Colon (tissue), 2 donors: ENCODE data around the gene PUDP.
A peak's percentile ranks its signal among the peaks of the same experiment; 100 is the strongest.
"Not testable (repeated sequence)": the region's sequence is repeated elsewhere in the genome, so short reads cannot be mapped to it uniquely, and the experiment has no call there.

Experiments
- FAIRE-seq: peaks from 2 replicates; lab custom pipeline; 2012; peaks lifted over from hg19 to GRCh38; lab: Jason Lieb, UNC
- donor health status: control.
- donor health status: control.

PUDP gene

DNA sequence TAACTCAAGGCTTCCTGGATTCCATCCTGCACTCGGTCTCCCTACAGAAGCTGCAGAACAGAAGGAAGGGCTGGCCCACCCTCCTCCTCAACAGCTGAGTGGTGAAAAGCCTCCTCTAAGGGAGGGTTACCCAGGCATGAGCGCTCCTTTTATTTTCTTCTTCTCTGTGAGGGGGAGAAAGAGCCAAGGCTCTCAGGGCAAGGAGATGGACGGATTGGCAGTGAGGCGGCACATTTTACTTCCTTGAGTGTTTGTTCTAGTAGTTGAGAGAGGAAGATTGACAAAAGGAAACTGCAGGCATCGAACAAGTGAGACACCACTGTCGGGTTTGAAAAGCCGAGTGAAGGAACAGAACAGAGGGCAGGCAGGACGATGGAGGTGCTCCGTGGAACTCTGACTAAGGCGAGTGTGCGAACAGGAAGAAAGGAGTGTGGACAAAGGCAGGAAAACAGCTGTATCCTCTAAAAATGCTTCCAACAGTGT, 38.9 kb downstream of the PUDP start:
- FAIRE-seq, result no peak

DNA sequence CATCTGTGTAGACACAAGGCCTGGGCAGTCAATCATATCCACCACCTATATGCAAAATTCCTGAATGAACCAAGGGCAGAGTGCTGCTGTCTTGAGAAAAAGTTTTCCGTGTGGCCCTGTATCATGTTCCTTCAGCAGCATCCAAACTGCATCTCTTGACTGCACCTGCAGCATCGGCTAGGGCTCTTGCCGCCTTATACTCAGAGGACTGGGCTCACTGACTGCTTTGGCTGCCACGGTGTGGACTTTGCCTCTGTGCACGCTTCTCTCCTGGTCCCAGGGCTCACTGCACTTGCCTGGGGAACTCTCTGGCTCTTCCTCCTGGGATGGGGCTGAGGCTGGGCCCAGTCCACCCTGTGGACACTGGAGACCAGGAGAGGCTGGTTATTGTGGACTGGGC, 39.9 kb downstream of the PUDP start:
- FAIRE-seq, result no peak

DNA sequence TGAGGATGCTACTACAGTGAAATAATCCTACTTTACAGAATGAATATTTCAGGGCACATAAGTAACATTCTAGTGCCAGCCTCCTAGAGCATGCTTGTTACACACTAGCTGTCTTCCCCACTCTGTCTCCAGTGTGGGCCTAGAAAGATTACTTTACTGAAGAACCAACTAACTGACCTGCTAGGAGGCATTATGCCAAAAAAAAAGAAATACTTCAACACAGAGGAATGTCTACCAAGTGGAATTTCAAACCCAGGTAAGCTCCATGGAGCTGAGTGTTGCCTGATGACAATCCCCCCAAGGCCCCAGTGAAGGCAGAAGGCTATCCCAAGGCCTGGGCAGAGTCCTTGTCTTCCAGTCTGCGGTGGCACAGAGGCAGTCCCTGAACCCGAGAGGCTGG, 41.3 kb downstream of the PUDP start:
- FAIRE-seq, result no peak

DNA sequence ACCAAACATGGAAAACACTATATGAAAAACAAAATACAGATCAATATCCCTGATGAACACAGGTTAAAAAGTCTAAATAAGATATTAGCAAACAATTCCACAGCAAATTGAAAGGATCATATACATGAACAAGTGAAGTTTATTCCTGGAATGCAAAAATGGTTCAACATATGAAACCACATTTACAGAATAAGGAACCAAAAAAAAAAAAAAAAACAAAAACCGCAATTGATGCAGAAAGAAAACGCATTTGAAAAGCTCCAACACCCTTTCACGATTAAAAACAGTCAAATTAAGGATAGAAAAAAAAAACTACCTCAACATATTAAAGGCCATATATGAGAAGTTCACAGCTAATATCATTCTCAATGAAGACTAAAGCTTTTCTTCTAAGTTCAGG, 45.8 kb downstream of the PUDP start:
- FAIRE-seq, result no peak

DNA sequence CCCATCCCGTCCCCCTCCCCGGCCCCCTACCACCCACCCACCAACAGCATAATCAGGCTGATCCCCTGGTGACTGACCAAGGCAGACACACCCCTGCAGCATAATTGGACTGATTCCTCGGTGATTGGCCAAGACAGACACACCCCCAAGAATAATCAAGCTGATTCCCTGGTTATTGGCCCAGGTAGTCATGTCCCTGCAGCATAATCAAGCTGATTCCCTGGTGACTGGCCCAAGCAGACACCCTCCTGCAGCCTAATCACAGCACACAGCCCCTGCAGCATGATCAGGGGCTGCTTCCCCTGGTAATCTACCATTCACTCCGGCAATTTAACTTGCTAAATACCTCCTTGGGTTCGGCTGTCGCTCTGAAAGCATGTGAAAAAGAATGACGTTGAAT, 47.9 kb downstream of the PUDP start:
- no peak for FAIRE-seq

DNA sequence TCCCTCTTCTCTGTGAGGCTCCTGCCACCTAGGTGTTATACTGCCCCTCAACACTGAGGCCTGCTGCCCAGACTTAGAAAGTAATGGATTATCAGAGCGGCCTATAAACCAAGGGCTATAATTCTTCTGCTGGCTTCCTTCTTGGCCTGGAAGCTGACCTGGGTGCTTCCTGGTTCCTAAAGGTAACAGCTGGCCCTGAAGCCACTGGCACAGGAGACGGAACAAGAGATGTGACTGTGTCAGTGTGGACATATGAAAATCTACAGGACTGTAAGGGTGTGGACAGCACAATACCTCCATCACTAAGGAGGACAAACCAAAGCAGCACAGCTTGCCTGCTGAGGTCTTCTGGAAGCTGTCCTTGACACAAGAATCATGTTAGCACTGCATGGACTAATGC, 52.3 kb downstream of the PUDP start:
- FAIRE-seq, result not testable (repeated sequence)

DNA sequence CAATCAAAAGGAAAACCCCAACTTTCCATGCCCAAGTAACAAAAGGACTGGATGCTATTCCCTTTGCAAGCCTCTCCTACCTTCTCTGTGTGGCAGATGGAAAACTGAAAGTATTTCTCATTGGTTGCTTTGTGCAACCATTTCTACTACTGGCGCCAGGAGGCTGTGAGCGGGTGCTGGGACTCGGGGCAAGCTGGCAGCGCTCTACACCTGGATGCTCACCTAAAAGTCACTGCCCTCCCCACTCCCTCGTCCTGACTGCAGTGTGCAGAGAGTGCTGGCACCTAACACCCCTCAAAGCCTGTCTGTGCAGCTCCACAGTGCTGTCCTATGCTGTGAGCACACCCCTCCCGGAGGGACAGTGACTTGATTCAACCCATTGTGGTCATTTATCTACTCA, 54.6 kb downstream of the PUDP start:
- FAIRE-seq, result no peak

DNA sequence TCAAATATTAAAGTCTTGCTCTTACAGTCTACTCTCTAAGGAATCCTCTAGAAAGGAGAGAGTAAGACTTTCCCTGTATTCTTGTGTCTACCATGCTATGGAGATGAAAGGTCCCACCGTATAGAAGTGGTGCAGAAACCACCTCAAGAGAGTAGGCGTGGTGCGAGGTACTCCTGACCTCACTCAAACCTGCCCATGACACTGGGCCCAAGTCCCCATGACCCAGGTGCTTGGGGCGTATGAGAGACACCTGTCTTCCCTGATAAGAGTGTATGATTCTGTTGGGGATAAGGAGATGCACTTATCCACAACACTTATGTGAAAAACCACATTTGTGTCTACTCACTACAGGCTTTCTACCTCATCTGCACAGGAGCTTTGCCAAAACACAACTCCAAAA, 55.4 kb downstream of the PUDP start:
- FAIRE-seq, result no peak

DNA sequence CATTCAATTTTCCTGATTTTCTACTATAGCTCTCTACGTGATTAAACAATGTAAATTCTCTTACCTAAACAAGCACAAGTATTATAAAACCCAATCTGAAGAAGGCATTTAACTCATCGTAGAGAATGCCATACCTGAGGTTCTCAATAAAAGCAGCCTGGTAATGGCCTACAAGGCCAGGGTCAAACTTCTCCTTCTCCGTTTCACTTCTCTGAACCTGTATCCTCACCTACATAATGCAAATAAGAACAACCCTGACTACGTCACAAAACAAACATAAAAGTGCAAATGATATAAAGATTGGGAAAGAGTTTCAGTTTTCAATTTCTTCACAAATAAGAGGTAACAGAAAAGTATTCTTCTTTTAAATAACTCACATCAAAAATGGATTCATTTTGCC, 56.0 kb downstream of the PUDP start:
- FAIRE-seq, result peak; percentile 73

DNA sequence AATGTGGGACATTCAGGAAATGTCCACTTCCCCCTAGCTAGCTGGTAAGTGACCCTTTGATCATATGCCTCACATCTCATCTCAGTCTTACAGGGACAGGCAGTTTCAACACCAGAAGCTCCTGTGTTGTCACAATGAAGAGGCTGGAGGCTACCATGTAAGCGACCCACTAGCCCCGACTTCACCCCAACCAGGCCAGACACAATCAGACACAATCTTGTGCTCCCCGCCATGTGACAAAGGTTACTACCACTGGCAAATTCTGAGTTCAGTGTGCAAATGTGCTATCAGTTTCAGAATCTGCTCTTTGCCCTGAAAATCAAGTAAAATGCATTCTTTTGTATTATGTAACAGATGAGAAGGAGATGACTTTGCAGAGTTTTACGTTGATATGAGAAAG, 57.3 kb downstream of the PUDP start:
- FAIRE-seq, result no peak

DNA sequence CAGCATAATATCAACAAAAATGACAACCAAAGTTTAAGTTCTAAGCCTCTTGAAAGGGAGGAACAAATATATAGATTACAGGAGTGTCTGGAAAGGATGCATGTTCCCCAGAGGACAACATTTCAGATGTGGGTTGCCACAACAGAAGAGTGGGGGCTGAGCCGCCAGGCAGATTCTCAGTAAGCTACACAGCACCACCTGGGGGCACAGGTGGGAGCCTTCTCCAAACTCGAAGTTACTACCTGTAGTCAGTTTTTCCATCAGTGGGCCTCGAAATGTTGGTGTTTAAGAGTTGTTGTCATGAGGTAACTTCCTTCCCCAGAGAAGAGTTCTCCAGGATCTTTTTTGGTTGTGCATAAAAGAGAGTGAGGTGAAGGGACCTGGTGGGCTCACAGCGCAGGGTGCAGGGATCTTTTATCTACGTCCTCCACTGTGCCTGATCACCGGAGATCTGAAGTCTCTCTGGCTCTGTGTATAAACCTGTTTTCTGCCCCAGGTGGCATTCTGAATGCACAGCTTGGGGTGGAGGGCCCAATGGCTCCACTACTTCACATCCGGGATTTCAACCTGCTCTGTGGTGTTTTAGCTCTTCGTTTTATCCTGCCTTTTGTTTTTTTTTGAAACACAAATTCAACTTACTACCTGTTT, 58.9 kb downstream of the PUDP start:
- FAIRE-seq, result no peak

DNA sequence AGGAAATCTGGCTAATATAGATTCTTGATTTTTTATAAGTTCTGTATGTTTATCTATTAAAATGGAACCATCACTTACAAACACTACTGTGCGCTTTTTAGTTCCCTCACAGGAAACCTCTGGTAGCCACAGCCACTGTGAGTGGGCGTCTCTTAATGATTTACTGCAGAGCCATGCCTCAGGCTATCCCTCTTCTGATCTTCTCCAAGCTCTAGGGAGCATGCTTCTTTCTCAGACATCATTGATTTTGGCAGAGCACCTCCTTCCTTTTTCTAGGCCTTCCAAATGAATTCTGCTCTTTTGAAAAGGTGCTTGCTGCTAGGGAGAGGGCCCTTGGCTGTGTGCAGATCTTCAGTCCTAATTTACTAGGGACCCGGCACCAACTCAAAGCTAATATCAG, 61.6 kb downstream of the PUDP start:
- FAIRE-seq, result no peak

DNA sequence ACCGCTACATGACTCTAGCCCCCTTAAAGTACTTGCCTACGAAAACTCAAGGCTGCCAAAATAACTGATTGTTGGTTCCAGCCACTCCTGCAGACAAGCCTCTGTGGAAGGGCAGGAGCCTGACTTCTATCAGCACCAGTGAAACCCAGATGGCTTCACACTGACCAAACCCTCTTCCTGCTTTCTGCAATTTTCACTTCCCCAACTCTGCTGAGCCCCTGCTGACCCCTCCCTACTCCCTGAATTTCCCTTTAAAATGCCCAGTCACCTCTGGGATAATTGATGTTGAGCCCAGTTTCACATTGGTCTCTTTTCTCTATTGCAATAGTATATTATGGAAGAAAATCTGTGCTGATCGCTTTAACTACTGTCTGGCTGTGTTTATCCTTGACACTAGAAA, 62.1 kb downstream of the PUDP start:
- peak; percentile 10 for FAIRE-seq

DNA sequence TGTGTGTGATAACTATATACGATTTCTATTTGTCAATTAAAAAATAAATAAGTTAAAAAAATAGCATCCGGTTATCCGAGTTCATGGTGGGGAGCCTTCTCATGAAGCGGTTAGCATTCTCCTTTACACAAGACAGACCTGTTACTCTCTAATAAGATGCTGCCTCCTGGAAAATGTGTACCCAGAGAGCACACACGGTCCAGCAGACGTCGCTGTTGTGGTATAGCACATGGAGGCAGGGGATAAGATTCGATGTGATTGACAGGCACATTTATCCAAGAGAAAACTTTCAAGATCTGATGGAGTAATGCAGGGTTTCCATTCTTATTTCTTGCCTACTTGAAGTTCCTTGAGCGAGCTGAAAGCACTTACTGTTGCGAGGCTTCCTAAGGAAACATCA, 63.1 kb downstream of the PUDP start:
- FAIRE-seq, result no peak

DNA sequence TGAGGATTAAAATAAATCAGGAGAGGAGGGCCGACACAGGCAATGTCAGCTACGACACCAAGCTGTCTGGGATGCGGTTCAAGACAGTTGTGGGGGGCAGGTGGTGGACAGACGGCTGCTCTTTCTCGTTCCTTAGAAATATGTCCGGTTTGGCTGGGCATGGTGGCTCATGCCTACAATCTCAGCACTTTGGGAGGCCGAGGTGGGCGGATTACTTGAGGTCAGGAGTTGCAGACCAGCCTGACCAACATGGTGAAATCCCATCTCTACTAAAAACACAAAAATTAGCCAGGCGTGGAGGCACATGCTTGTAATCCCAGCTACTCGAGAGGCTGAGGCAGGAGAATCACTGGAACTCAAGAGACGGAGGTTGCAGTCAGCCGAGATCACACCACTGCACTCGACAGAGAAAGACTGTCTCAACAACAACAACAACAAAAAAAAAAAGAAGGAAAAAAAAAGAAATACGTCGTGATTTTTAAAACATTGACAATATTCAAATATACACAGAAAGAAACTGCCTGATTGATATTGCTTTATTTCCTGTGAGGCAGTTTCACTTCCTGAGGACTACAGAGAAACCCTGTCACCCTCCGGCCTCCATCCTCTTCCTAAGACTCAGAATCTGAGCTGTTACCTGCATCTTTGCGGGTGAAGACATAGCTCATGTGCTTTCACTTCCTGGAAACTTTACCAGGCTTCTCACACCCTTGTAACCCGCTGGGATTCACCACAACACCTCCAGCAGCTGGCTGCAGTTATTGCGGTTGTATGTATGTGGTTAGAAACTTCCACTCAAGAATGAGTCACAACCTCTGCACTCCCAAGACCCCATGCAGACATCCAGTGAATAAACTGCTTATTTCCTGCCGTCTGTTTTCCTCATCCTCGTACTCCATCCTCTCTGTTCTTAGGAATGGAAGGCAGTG, 64.2 kb downstream of the PUDP start:
- no peak for FAIRE-seq

DNA sequence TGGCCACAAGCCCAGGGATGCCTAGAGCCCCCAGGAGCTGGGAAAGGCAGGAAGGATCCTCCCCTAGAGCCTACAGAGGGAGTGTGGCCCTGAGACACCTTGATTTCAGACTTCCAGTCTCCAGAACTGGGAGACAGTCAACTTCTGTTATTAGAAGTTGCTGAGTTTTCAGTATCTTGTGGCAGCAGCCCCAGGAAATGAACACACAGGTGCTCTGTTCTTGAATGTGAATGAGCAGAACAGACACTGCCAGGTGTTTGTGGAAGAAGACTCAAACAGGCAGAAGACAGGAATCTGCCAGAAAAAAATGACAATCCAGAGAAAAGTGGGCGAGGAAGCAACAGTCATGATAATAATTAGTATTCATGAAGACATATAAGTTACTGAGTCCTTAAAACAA, 64.9 kb downstream of the PUDP start:
- FAIRE-seq, result no peak

DNA sequence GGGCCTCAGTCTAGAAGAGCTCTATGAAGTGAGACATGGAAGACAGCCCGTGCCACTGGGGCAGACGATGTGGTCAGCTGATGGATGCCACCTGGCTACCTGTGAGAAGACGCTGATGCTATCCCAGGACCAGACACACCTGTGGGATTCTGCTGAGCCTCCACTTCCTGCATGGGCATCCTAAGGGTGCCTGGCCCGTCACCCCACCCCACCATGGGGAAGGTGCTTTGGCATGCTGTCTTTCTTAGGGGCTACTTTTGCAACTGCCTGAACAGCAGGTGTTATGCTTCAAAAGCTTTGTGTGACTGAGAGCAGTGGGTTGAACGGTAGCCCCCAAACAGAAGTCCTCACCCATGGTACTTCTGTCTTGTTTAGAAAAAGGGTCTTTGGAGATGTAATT, 65.4 kb downstream of the PUDP start:
- FAIRE-seq, result no peak

DNA sequence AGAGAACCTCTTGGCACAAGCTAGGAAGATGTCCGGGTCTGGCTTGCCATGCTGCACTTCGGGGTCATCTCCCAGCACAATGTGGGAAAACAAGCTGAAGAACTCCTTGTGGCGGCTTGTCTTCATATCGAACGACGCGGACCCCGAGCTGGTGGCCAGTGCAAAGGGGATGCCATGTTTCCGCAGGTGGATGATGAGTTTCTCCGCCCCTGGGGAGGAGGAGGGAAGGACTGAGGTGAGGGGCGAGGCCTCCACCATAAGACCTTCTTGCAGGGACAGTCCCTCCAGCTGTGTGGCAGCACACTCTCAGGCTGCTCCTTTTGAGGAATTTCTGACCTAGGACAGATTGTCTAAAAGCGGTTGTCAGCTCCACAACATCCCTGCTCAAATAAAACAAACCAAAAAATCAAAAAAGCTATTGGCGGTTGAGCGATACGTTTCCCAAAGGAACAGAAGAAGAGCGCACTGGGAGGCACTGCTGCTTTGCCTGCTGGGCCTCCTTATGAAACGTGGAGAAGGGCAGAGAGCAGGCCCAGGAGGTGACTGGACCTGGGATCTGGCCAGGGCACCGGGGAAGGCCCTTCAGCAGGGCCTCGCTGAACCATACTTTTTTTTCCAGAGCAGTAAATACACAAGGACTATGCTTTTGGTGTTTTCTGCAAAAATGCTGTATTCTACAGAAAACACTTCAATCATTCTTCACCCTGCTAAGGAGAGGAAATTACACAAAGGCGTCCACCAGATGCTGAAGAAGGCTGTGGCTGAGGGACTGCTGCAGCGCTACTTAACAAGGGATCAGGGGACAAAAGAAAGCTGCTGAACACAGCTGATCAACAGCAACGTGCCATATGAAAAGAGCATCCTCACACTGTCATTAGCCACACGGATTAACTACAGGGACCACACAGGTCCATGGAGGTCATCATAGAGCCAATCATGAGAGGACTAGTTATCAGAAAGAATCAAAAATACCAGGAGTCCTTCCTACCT, 70.4 kb downstream of the PUDP start:
- no peak for FAIRE-seq

DNA sequence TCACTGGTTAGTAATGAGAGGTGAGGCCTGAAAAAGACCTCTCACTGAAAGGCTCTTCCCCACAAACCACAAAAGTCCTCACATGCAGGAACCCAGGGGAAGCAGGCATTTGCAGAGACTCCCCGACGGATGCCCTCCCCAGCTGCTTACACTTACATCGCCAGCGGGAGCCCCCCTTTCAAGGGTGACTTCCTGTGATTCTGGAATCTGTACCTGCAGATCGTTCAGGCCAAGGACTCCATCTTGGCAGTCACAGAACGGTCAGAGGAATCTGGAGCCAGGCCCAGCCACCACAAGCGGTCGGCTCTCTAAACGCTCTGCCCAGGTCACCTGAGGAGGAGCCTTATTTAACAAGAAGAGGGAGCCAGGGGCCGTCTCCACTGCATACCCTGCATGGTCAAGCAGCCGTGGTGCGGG, 71.7 kb downstream of the PUDP start:
- FAIRE-seq, result no peak

DNA sequence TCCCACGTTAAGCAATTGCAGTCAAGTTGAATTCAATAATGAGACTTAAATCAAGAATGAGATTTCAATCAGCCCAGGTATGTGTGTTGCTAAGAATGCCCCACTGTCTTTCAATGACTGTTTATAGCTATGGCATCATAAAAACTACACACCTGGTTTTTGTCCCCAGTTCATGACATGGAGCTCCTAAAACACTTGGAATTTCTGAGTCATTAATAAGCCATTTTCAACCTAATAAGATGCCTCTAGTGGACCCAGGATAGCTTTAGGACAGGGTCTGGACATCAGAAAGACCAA, 73.1 kb downstream of the PUDP start:
- no peak for FAIRE-seq

DNA sequence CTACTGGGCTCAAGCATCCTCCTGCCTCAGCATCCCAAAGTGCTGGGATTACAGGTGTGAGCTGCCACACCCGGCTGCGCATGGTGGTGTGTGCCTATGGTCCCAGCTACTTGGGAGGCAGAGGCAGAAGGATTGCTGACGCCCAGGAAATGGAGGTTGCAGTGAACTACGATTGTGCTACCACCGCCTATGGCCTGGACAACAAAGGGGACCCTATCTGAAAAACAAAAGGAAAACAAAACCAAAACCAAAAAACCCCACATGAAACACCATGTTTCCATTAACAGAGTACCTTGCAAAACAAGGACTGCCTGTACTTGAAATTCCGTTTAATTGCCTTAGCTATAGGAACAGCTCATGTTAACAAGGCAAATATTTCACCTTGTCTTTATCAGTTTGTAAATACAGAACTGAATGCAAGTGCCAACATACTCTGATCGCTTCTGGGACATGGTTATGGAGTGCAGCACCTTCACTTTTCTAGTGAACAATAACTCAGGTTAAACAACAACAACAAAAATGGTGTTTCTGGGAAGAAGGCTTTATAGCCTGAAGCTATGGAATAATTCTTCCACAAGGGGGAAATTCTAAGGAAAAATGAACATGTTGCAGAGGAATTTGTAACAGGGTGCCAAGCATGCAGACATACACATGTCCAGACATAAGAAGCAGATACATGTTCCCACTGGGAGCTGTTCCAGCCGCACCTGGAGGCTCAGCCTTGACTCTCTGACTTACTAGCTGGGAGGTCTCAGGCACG, 73.6 kb downstream of the PUDP start:
- peak; percentile 96 for FAIRE-seq

DNA sequence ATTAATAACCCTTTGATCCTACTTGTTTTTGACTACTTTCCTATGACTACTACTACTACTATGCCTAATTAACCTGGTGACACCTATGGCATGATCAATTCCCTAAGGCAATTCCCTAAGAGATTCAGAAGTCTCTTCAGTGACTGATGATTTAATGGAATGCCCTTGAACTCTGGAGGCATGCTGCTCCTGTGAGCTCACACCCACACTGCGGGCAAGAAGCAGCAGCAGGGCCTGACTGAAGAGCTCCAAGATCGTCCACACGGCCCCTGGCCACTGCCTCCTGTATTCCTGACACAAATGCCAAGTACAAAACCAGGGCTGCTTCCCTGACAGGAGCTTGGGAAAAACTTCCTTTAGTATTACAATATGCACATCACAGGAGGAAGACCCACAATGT, 74.6 kb downstream of the PUDP start:
- no peak for FAIRE-seq
